ENCODE results near the gene NHERF1. TPM values are rescaled to one million over a fixed set of nuclear protein-coding genes. Genes with fewer than 3 reads are reported as not detected.

The NHERF1 gene
- total and polyA plus RNA-seq, 2 donors (not counting 1 experiment from before 2014, with no cell fraction given) = 56.2 to 81.8 TPM

DNA sequence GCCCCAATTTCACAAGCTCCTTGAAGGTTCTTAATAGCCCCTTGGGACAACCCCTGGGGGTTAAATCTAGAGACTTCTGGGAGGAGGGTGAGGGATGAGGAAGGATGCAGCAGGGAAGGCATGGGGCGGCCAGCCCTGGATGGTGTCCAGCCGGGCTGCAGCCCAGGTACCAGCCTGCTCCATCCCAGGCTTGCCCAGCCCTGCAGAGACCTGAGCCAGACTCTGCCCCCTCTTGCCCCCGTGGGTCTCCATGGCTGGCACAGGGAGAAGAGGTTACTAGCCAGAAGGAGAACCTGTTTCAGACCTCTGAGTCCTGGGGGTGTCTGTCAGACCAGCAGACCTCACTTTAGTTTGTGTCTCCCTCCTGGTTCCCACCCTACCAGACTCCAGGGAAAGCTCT is 8.5 kb downstream of the NHERF1 start:
- Mint-ChIP-seq H3K27ac (no peak overlapping the region), H3K4me1 (peaks cover 66% of the 10 kb centered on the region), H3K4me3 (no peak overlapping the region), H3K9me3 (ENCODE audit: insufficient read depth) (no peaks in the 10 kb centered on the region), H3K27me3 (no peaks in the 10 kb centered on the region)
- H3K79me2 ChIP-seq (ENCODE audit: control insufficient read depth, insufficient read depth, low read length) = peaks cover 98% of the 10 kb centered on the region
- H3K4me3 ChIP-seq (ENCODE audit: control extremely low read depth in 1 of 5, extremely low read depth in 1 of 5, insufficient read depth in 1 of 5, low read depth in 2 of 5, low read length in 4 of 5) = no peak overlapping the region
- peaks cover 0 to 11% of the 10 kb centered on the region in 2 experiments for H3K36me3 ChIP-seq (replicated peaks in 1 of 2; ENCODE audit: control extremely low read depth in 1 of 2, control insufficient read depth in 1 of 2, extremely low read depth in 1 of 2, insufficient read depth in 2 of 2, low read length in 1 of 2)
- ATAC-seq (ENCODE audit: low read depth) (no peak), DNase-seq (no peak)
- H4K20me1 ChIP-seq (ENCODE audit: control insufficient read depth, insufficient read depth, low read length, poor library complexity, severe bottlenecking) = peaks cover 93% of the 10 kb centered on the region
- H3K27me3 ChIP-seq (replicated peaks in 1 of 4; ENCODE audit: control extremely low read depth in 1 of 4, control insufficient read depth in 3 of 4, insufficient read depth in 4 of 4, low read length in 3 of 4) = no peaks in the 10 kb centered on the region
- H3K4me1 ChIP-seq (ENCODE audit: control insufficient read depth in 2 of 2, insufficient read depth in 2 of 2, low read length in 2 of 2) = peaks cover 44 to 57% of the 10 kb centered on the region in 2 donors
- H3K4me2 ChIP-seq (replicated peaks; ENCODE audit: low read depth, low read length, poor library complexity, severe bottlenecking) = no peak overlapping the region
- intact Hi-C loops (cut with micrococcal nuclease) = no loop called here
- no peak overlapping the region for H2AFZ ChIP-seq (ENCODE audit: insufficient read depth, low read depth, low read length, poor library complexity, severe bottlenecking)
- no peaks in the 10 kb centered on the region for H3K9me3 ChIP-seq (ENCODE audit: control extremely low read depth in 1 of 3, control insufficient read depth in 2 of 3, insufficient read depth in 1 of 3, low read length in 2 of 3)
- CTCF ChIA-PET = interaction anchor here (0.6 to 7.3 kb wide), 9 partner anchors 9 to 440 kb away, joined by 3 to 36 read pairs (median 5); partner anchors contain the start of gene RAB37
- no peak overlapping the region for H3K27ac ChIP-seq (ENCODE audit: low read length in 2 of 2)
- H3K9ac ChIP-seq (ENCODE audit: low read length) = no peak overlapping the region
- WGBS (ENCODE audit: insufficient coverage) = 65% methylated on average over 3 of the region's 3 CpGs
- POLR2A ChIA-PET = interaction anchor here (3.2 kb wide), 1 partner anchor 7 kb away, joined by 13 read pairs; no protein-coding TSS in a partner anchor
- TF ChIP-seq EZH2 (IDR thresholded peaks at IDR 0.05; ENCODE audit: borderline replicate concordance, insufficient read depth, low read depth, low read length, poor library complexity, severe bottlenecking) = no peak

DNA sequence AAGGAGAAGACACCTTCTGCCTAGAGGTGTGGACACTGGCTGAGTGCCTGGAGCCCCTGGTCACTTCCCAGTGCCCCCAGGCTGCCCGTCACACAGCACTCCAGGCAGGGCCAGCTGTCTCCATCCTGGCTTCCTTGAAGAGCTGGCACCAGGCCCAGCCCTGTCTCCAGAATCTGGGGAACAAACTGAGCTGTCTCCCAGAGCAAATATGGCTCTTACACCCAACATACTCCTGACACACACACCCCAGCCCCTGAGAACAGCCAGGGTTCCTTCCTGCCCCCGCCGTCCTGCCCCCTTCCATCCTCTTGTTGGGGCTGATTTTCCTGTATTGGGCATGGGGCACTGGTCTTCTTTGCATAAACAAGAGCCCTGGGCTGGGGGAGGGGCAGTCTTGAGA is 9.1 kb downstream of the NHERF1 start:
- H3K79me2 ChIP-seq (ENCODE audit: control insufficient read depth, insufficient read depth, low read length) = peaks cover 93% of the 10 kb centered on the region
- Mint-ChIP-seq H3K9me3 (ENCODE audit: insufficient read depth) (no peaks in the 10 kb centered on the region), H3K4me1 (peaks cover 61% of the 10 kb centered on the region), H3K27me3 (no peaks in the 10 kb centered on the region), H3K27ac (no peak overlapping the region), H3K4me3 (no peak overlapping the region)
- H2AFZ ChIP-seq (ENCODE audit: insufficient read depth, low read depth, low read length, poor library complexity, severe bottlenecking) = no peak overlapping the region
- peaks cover 93% of the 10 kb centered on the region for H4K20me1 ChIP-seq (ENCODE audit: control insufficient read depth, insufficient read depth, low read length, poor library complexity, severe bottlenecking)
- intact Hi-C loops (cut with micrococcal nuclease) = no loop called here
- no peak overlapping the region for H3K4me3 ChIP-seq (ENCODE audit: control extremely low read depth in 1 of 5, extremely low read depth in 1 of 5, insufficient read depth in 1 of 5, low read depth in 2 of 5, low read length in 4 of 5)
- no peak overlapping the region for H3K9ac ChIP-seq (ENCODE audit: low read length)
- ATAC-seq (ENCODE audit: low read depth) (no peak), DNase-seq (no peak)
- TF ChIP-seq, protein P1, sequence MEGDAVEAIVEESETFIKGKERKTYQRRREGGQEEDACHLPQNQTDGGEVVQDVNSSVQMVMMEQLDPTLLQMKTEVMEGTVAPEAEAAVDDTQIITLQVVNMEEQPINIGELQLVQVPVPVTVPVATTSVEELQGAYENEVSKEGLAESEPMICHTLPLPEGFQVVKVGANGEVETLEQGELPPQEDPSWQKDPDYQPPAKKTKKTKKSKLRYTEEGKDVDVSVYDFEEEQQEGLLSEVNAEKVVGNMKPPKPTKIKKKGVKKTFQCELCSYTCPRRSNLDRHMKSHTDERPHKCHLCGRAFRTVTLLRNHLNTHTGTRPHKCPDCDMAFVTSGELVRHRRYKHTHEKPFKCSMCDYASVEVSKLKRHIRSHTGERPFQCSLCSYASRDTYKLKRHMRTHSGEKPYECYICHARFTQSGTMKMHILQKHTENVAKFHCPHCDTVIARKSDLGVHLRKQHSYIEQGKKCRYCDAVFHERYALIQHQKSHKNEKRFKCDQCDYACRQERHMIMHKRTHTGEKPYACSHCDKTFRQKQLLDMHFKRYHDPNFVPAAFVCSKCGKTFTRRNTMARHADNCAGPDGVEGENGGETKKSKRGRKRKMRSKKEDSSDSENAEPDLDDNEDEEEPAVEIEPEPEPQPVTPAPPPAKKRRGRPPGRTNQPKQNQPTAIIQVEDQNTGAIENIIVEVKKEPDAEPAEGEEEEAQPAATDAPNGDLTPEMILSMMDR (IDR thresholded peaks at IDR 0.05) = no peak
- no peak for TF ChIP-seq EZH2 (IDR thresholded peaks at IDR 0.05; ENCODE audit: borderline replicate concordance, insufficient read depth, low read depth, low read length, poor library complexity, severe bottlenecking)
- H3K4me2 ChIP-seq (replicated peaks; ENCODE audit: low read depth, low read length, poor library complexity, severe bottlenecking) = peak overlapping the region; percentile 58
- 93% methylated on average over 1 of the region's 3 CpGs for WGBS (ENCODE audit: insufficient coverage)
- ChIA-PET POLR2A (interaction anchor here (3.2 kb wide), 1 partner anchor 8 kb away, joined by 13 read pairs; no protein-coding TSS in a partner anchor), CTCF (interaction anchor here (0.5 to 7.3 kb wide), 8 partner anchors 8 to 101 kb away, joined by 3 to 40 read pairs (median 7); no protein-coding TSS in a partner anchor)
- H3K27ac ChIP-seq (ENCODE audit: low read length in 2 of 2) = no peak overlapping the region
- no peaks in the 10 kb centered on the region for H3K9me3 ChIP-seq (ENCODE audit: control extremely low read depth in 1 of 3, control insufficient read depth in 2 of 3, insufficient read depth in 1 of 3, low read length in 2 of 3)
- H3K4me1 ChIP-seq (ENCODE audit: control insufficient read depth in 2 of 2, insufficient read depth in 2 of 2, low read length in 2 of 2) = peaks cover 44 to 57% of the 10 kb centered on the region in 2 donors
- peaks cover 0 to 13% of the 10 kb centered on the region in 2 experiments for H3K36me3 ChIP-seq (replicated peaks in 1 of 2; ENCODE audit: control extremely low read depth in 1 of 2, control insufficient read depth in 1 of 2, extremely low read depth in 1 of 2, insufficient read depth in 2 of 2, low read length in 1 of 2)
- no peaks in the 10 kb centered on the region for H3K27me3 ChIP-seq (replicated peaks in 1 of 4; ENCODE audit: control extremely low read depth in 1 of 4, control insufficient read depth in 3 of 4, insufficient read depth in 4 of 4, low read length in 3 of 4)
